Fibroblast of skin of left quadriceps (primary cell): ENCODE measurements around the gene MAGEA3.
"Not testable (repeated sequence)": the region's sequence is repeated elsewhere in the genome, so short reads cannot be mapped to it uniquely, and the experiment has no call there.

Experiments used
- DNase-seq, 2 experiments: peaks; one replicate each; pipeline ENCODE4 v3.0.0-alpha.2; 2013; ENCODE audit warnings: low read depth in 2 of 2

The MAGEA3 gene, protein sequence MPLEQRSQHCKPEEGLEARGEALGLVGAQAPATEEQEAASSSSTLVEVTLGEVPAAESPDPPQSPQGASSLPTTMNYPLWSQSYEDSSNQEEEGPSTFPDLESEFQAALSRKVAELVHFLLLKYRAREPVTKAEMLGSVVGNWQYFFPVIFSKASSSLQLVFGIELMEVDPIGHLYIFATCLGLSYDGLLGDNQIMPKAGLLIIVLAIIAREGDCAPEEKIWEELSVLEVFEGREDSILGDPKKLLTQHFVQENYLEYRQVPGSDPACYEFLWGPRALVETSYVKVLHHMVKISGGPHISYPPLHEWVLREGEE

GRCh38 chrX:152697952-152698931 lies at the start of gene MAGEA3:
Gene MAGEA3 (plus strand): TSS chrX:152698794. CDS start chrX:152700833, 2,039 bp downstream.
- not testable (repeated sequence) for DNase-seq

DNA sequence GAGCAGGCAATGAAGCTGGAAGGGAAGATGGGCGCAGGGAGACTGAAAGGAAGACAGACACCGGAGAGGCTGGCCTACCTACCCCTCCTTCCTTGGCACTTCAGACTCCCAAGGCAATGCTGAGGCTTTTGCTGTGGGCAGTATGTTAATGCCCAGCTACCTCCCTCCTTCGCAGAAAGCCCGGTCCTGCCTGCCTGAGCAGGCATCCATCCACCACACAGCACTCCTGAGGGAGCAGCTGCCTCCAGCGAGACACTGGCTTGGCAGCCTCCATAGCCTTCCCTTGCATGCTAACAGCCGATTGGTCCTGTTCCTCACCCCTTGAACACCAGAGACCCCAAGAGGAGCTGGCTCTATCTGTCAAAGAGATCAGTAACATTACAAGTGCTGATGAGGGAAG lies 46.5 kb upstream of the MAGEA3 start:
- no peak for DNase-seq

- DNase-seq = no peak
Measured at GRCh38 chrX:152652467-152652866, 46.1 kb upstream of the MAGEA3 start.

- no peak for DNase-seq
Measured at GRCh38 chrX:152656087-152656486, 42.5 kb upstream of the MAGEA3 start.

- no peak for DNase-seq
Measured at GRCh38 chrX:152656890-152657289, 41.7 kb upstream of the MAGEA3 start.

- DNase-seq = no peak
Measured at GRCh38 chrX:152658302-152658701, 40.3 kb upstream of the MAGEA3 start.

- no peak for DNase-seq
Measured at GRCh38 chrX:152663086-152663485, 35.5 kb upstream of the MAGEA3 start.

- no peak for DNase-seq
Measured at GRCh38 chrX:152674135-152674534, 24.5 kb upstream of the MAGEA3 start.

DNA sequence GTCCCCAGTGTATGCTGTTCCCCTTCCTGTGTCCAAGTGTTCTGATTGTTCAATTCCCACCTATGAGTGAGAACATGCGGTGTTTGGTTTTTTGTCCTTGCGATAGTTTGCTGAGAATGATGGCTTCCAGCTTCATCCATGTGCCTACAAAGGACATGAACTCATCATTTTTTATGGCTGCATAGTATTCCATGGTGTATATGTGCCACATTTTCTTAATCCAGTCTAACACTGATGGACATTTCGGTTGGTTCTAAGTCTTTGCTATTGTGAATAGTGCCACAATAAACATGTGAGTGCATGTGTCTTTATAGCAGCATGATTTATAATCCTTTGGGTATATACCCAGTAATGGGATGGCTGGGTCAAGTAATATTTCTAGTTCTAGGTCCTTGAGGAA lies 23.9 kb upstream of the MAGEA3 start:
- DNase-seq = not testable (repeated sequence)

DNA sequence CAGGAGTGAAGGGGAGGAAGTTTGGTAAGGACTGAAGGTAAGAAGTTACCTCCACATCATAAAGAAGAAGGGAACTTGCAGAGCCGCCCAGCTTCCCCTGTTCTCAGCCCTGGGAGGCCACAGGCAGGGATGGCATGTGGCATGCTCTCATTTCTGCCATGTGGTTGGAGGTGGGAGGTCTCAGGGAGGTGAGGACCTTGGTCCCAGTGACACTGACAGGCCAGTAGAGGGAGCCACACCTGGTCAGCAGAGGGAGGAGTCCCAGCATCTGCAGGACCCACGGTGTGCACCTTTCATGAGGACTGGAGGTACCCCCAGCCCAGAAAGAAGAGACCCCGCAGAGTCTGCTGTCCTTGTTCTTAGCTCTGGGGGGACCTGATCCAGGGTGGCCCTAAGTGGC lies 17.6 kb upstream of the MAGEA3 start:
- DNase-seq = not testable (repeated sequence)

- DNase-seq = not testable (repeated sequence)
Measured at GRCh38 chrX:152700390-152700789, 1.8 kb downstream of the MAGEA3 start.

GRCh38 chrX:152706500-152706899 lies 7.9 kb downstream of the MAGEA3 start:
- not testable (repeated sequence) for DNase-seq

GRCh38 chrX:152709173-152709572 lies 10.6 kb downstream of the MAGEA3 start, which contains the start of gene CSAG2:
Gene CSAG2 (minus strand): TSS chrX:152709273. CDS start chrX:152709112, 161 bp downstream.
- DNase-seq = not testable (repeated sequence)

- DNase-seq = not testable (repeated sequence)
Measured at GRCh38 chrX:152713195-152713594, 14.6 kb downstream of the MAGEA3 start.

- not testable (repeated sequence) for DNase-seq
Measured at GRCh38 chrX:152713815-152714787, 15.5 kb downstream of the MAGEA3 start, which contains the start of gene MAGEA2B. Gene MAGEA2B (plus strand): TSS chrX:152714628. CDS start chrX:152717107, 2,479 bp downstream.

DNA sequence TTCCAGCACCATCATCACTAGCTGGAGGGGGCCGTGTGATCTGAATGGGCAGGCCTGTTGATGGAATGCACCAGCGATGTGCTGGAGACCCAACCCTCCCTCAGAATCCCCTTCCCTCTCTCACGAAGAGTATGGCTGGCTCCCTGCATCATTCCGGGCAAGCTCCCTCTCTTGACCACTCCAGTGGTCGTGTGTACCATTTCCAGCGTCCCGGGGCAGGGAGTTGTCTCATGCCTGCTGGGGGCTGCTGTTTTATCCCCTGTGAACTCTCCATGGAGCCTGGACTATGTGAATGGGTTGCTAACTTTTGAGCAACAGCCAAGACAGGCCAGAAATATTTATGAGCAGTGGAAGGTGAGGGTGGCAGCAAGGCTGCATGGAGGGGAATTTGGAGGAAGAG lies 26.8 kb downstream of the MAGEA3 start:
- no peak for DNase-seq

DNA sequence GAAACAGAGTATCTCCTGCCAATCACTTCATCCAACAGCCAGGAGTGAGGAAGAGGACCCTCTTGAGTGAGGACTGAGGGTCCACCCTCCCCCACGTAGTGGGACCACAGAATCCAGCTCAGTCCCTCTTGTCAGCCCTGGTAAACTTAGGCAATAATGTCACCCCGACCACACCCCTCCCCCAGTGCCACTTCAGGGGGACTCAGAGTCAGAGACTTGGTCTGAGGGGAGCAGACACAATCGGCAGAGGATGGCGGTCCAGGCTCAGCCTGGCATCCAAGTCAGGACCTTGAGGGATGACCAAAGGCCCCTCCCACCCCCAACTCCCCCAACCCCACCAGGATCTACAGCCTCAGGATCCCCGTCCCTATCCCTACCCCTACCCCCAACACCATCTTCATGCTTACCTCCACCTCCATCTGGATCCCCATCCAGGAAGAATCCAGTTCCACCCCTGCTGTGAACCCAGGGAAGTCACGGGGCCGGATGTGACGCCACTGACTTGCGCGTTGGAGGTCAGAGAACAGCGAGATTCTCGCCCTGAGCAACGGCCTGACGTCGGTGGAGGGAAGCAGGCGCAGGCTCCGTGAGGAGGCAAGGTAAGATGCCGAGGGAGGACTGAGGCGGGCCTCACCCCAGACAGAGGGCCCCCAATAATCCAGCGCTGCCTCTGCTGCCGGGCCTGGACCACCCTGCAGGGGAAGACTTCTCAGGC lies 34.8 kb downstream of the MAGEA3 start, which contains the start of the genes CSAG1 and MAGEA12:
Gene CSAG1, minus strand, starts transcription at position 461 of the 715 bp plus-strand sequence. CDS start 1,261 bp downstream, outside the sequence.
Gene MAGEA12, plus strand, starts transcription at position 497 of the 715 bp plus-strand sequence. CDS start 2,405 bp downstream, outside the sequence.
- DNase-seq = no peak

GRCh38 chrX:152734143-152734858 lies 35.7 kb downstream of the MAGEA3 start:
- not testable (repeated sequence) for DNase-seq

GRCh38 chrX:152735101-152735500 lies 36.5 kb downstream of the MAGEA3 start:
- DNase-seq = no peak
